Stimulated activated CD8-positive, alpha-beta memory T cell treated with anti-CD3 and anti-CD28 coated beads, Interleukin-15, amount 100 ng/mL, for 4 hours (primary cell): ENCODE results near the gene IFI44L.

Source experiments
- DNase-seq, 2 donors: peaks; one replicate each; pipeline ENCODE4 v3.0.0-alpha.2; 2020; ENCODE audit warnings: low read depth in 2 of 2

Gene IFI44L

DNA sequence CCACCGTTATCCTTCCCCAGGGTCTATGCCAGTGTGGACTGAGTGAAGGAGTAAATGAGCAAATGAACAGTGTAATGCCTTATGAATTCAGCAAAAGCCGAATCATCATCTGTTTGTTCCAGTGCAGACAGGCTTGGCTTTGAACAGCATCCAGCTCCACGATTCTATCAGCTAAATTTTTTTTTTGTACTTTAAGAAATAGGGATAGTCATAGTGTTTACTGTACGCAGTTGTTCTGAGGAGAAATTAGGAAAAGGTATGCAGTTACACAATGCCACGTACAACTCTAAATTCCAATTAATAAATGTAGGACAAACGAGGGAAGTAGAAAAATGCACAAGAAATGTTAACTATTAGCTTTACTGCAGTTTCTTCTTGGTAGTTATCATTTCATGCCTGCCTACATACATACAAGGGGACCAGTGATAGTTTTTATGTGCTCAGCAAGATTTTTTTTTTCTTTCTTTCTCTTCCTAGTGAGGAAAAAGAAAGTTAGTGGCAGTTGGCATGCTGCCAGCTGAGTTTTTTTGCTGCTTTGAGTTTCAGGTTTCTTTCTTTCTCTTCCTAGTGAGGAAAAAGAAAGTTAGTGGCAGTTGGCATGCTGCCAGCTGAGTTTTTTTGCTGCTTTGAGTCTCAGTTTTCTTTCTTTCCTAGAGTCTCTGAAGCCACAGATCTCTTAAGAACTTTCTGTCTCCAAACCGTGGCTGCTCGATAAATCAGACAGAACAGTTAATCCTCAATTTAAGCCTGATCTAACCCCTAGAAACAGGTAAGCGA is at the start of gene IFI44L:
TSS of gene IFI44L (plus strand) at position 646 of the 777 bp plus-strand sequence. CDS start 7,468 bp downstream, outside the sequence.
- DNase-seq = peak; percentile 19 to 66

DNA sequence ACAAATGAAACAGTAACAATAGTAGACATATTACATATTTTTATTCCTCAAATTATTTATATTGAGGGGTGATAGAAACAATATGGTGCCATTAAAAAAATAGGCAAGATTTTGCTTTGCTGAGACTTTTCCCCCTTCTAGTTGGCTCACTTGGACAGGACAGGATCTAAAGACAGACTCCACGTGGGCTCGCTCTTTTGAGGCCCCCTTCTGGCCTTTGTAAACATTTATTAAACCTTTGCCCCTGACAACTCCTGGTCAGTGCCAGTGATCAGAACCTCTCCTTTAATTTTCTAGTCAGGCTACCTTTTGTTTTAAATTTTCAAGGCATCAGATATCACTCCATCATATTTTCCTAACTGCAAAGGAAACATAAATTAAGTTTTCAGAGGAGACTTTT is 49.7 kb upstream of the IFI44L start:
- no peak for DNase-seq

DNA sequence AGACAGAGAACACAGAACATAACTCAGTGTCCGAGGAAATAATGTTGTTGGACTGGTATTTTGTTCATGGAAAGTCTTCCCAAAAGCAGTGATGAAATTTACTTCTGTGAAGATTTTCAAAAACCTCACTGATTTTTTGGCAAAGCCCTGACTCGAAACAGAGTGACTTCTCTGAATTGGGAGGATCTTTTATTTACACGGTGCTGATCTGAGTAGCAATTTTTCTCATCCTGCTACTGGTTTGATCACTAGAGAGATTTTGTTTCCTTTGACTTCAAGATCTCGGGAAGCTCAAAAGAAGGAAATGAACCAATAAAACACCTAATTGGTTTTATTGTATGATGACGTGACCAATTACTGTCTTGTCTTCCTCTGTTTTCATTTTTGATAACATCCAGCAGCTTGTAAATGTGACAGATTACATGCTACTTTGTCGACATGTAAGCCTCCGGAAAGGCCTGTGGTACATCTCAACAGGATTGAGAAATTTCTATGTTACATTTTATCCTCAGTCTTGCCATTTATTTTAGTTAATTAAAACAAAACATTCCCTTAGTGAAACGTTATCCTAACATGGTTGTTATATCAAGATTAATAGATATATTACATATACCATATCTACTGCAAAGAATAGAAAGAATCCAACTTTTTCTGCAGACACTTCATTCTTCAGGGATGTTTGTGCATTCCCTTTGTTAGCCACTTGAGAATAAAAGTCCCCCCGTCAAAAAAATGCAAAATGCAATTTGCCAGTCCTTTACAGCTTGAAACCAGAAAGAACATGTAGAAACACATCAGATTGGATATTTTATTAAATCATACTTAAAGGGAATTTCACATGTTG is 42.8 kb upstream of the IFI44L start:
- no peak for DNase-seq

DNA sequence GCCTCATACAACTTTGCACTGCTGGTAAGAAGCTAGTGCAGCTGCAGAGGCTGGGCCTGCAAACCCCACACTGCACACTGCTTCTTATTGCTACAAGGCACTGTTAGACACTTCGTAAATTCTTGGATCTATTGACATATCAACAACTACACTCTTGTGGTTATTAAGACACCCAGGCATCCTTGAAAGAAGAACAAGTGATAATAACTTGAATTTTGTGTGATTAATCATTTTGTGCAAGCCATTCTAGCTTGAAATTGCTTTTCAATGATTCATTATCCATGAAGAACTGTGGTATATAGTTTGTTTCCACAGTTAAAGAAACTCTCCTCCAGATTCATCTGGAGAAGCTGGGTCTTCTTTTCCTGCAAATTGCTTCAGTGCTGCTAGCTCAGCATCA is 33.7 kb upstream of the IFI44L start:
- no peak for DNase-seq

DNA sequence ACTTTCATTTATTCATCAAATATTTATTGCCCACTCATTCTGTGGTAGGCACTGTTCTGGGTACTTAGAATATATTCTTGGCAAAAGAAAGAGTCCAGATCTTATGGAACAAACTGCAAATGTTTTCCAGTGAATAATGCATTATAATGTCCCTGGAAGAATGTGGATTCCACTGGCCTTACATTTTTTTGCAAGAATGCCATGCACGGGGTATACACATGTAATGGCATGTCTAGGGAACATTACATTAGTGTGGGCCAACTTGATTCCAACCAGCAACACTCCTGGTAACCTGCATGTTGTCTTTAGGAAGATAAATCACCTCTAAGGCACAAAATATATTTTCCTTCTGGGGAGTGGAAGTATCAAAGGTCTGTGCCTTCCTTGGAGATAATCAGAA is 33.0 kb upstream of the IFI44L start:
- no peak for DNase-seq

DNA sequence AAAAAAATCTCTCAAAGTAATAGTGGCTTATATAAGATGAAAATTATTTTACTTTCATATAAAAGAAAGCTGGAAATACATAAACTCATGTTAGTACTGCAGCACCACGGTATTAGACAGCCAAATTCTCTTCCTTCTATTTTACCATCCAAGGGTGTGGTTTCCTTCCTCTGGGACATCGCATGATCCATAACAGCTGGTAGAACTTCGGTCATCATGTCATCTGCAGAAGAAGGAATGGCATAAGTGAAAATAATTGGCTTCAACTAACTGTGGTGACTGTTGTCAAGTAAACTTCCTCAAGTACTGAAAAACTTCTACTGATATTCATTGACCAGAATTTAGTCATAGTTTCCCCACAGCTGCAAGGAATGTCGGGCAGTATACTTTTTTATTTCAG is 28.3 kb upstream of the IFI44L start:
- DNase-seq = no peak

DNA sequence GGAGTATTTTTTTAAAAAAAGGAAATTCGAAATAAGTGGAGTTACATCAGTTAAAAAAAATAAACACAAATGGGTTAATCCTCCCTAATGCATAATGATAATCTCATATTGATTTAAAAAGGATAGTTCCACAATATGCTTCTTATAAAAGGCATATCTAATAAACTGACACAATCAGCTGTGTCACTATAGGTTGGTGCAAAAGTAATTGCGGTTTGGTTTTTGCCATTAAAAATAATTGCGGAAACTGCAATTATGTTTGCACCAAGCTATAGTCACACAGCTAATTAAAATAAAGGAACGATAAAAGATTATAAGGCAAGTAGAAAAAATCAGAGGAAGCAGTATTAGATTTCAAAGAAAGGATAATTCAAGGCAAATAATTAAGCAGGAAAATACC is 21.0 kb upstream of the IFI44L start:
- no peak for DNase-seq

DNA sequence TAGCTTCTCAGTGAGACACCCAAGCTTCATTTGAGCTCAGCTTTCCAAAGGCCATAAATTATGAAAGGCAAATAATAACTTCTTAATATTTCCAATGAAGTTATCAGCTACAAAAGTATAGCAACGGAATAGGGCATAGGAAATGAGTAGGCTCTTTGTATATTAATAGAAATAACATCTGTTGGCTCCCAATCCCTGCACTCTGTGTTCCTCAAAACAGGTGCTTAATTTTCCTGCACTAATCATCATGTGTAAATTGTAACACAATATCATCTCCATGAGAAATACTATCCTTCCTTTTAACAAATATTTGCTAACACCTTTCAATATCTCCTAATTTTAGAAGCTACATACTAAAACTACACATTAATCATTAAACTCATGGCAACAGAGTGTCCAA is 19.2 kb upstream of the IFI44L start:
- DNase-seq = no peak

DNA sequence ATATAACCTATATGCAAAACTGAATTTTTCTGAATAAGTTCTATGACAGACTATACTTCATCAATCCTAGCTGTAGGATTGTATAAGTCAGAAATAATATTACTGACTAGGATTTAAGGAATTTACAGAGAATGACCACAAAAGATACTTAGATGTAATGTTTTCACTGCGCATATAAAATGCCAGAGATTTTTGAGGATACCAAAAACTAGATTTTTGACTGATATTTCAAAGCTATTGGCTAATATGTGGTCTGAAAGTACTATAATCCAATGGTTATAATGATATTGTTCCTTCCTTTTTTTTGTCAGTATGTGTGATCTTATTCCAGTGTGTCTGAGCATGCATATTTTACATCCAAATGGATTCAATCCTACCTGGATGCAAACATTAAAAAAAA is 17.0 kb upstream of the IFI44L start:
- no peak for DNase-seq

DNA sequence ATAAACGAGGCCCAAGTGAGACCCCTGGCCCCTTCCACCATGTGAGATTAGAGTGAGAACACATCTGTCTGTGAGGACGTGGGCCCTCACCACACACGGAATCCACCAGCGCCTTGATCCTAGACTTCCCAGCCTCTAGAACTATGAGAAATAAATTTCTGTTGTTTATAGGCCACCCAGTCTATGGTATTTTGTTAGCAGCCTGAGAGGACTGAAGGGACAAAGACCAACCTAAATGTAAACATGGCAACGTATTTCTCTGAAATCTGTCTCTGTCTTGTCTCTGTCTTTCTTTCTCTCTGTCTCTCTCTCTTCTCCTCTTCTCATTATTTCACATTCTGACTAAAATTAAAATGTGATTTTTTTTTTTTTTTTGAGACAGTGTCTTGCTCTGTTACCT is 15.6 kb upstream of the IFI44L start:
- no peak for DNase-seq

DNA sequence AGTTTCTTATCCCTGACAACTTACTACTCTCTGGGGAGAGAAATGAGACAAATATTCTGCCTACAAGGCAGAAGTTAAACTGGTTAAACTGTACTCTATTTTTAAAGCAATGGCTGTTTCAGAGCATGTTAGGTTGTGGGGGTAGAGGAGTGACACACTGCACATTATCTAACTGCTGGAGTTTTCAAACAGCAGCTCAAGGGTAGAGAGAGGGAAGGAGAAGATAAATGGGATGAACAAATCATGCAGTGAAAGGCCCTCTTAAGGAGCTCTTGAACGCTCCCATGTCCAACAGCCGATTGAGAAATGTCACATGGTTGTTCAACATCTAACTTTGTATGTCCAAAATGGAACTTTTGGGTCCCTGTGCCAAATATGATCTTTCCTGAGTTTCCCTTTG is 14.0 kb upstream of the IFI44L start:
- no peak for DNase-seq

DNA sequence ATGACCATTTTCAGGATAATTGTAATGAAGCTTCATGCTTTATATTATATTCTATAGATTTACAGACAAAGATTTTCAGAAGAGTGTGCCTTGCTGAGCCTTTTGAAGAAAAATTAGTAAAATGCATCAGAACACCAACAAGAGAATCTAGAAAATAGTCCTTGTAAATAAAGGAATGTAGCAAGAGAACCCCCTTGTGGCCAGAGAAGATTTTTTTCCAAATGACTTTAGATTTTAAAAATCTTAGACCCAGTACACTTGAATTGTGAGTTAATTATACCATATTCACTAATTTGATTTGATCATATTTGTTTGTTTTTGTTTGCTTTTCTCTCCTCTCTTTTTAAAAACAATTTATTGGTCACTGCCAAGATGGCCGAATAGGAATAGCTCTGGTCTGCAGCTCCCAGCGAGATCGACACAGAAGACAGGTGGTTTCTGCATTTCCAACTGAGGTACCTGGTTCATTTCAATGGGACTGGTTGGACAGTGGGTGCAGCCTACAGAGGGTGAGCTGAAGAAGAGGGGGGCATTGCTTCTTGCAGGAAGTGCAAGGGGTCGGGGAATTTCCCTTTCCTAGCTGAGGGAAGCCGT is 12.8 kb upstream of the IFI44L start:
- no peak for DNase-seq

DNA sequence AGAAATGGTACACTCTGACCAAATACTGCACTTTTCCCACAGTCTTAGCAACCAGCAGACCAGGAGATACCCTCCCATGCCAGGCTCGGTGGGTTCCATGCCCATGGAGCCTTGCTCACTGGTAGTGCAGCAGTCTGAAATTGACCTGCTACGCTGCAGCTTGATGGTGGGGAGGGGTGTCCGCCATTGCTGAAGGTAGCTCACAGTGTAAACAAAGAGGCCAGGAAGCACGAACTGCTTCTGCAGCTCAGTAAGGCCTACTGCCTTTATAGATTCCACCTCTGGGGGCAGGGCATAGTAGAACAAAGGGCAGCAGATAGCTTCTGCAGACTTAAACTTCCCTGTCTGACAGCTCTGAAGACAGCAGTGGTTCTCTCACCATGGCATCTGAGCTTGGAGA is 12.3 kb upstream of the IFI44L start:
- no peak for DNase-seq

DNA sequence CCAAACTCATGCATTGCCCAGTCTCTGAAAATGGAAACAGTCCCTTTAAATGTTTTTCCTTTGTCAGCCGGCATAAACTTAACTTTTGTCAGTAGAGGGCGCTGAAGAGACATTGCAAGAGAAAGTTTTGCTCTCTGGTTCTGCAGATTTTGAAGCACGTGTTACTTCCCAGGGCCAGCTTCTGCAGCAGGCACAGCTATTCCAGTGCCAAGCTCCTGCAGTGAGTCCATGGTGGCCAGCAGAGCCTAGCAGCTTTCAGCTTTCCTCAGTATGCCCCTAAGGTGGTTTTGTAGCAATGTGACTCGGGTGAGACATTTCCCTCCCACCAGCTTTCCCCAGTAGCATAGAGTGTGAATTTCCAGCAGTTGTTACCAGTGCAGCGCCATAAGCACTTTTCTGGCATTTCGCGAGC is 2.6 kb upstream of the IFI44L start:
- peak in 1 of 2 donors; percentile 4 for DNase-seq

DNA sequence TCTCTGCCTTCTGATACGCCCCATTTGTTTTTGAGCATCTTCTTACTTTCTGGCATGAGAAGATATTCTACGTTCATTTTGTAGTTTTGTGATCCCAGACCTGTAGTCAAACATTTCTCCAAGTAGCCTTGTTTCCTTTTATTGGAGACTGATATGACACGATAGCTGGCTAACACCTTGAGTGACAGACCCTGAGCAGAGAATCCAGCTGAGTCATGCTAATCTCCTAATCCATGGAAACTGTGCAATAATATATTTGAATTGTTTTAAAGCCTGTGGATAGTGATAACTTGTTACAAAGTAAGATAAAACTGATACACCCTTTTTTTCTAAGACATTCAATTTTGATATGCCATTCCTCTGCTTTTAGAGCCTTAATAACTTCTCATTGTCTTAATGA is 1.2 kb upstream of the IFI44L start:
- no peak for DNase-seq

DNA sequence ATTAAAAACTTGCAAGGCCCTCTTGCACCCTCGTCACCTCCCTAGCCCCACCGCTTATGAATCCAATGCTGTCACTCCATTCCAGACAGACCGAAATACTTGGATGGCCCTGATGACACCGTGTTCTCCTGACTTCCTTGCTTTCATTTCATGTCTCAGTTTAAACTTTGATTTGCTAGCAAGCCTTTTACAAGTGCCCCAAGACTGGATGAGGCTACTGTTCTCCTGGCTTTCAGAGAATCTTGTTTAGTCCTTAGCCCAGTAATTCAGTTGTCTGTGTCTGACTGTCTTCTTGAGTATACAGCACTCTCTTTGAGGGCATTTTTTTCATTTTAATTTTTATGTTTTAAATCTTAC is 824 bp upstream of the IFI44L start:
- no peak for DNase-seq

DNA sequence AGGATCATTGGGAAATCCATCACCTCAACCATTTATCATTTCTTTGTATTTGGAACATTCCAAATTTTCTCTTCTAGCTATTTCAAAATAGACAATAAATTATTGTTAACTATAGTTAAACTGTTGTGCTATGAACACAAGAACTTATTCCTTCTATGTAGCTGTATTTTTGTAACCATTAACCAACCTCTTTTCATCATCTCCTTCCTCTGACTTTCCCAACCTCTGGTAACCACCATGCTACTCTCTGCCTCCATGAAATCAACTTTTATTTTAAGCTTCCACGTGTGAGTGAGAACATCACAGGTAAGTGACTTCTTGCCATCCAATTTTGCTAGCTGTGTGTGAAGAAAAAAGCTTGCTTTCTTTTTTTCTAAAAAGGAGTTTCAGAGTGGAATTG is 418 bp downstream of the IFI44L start:
- no peak for DNase-seq

DNA sequence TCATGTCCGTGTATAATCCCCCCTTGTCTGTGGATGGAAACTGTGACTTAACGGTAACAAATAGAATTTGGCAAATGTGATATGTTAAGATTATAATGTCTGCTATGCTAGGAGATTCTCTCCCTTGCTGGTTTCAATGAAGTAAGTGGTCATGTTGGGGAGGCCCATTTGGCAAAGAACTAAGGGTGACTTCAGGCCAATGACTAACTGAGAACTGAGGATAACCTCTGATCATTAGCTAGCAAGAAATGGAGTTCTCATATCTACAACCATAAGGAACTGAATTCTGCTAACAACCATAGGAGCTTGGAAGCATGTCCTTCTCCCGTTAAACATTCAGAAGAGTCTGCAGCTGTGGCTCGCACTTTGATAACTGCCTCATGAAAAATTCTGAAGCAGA is 2.3 kb downstream of the IFI44L start:
- no peak for DNase-seq

DNA sequence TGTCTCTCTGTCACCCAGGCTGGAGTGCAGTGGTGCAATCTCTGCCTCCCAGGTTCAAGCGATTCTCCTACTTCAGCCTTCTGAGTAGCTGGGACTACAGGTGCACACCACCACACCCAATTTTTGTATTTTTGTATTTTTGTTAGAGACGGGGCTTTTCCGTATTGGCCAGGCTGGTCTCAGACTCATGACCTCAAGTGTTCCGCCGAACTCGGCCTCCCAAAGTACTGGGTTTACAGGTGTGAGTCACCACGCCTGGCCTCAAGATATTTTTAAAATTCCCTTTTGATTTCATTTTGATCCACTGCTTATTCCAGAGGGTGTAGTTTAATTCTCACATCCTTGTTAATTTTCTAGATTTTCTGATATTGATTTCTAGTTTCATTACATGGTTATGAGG is 3.8 kb downstream of the IFI44L start:
- DNase-seq = no peak

DNA sequence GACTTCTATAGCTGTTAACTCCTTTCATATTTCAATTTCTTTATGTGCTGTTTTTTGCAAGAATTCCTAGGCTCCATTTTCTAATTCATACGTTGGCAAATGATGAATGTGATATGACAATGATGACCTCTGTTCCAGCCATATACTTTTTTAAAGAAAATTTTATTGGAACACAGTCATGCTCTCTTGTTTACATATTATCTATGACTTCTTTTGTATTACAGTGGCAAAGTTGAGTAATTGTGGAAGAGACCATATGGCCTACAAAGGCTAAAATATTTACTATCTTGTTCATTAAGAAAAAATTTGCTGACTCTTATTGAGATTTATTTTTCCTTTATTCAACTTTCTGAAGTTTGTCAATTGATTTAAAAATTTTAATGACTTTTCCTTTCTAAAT is 7.1 kb downstream of the IFI44L start:
- no peak for DNase-seq

DNA sequence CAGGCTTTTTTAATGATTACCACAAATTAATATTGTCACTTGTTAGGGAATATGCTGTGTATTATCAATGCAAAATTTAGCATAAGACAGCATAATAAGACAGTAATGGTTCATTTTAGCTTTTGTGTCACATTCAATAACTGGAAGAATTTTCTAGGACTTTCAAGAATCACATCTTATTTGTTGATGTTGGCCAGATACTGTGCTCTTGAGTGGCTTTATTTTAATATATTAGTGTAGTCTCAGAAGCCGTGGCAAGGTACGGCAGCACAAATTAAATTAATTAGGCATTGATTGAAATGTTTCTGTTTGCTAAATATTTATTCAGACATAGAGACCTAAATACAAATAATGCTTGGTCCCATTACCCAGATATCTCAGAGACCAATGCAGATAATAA is 10.4 kb downstream of the IFI44L start:
- DNase-seq = no peak

DNA sequence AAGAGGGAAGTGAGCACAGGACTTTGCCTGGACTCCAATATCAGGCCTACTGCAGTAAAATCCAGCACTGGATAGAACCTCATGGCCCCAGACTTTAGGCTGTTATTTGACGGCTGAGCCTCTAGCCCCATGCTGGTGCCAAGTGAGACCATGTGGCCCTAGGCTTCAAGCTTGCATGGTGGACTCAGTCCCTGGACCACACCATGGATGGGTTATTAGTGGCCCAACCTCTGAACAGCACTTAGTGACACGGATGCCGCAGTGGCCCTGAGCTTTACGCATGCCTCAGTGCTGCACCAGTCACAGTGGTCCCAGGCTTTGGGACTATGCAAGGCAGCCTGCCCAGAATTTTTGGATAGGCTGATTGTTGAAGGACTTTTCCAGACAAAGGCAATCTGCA is 13.0 kb downstream of the IFI44L start:
- no peak for DNase-seq

DNA sequence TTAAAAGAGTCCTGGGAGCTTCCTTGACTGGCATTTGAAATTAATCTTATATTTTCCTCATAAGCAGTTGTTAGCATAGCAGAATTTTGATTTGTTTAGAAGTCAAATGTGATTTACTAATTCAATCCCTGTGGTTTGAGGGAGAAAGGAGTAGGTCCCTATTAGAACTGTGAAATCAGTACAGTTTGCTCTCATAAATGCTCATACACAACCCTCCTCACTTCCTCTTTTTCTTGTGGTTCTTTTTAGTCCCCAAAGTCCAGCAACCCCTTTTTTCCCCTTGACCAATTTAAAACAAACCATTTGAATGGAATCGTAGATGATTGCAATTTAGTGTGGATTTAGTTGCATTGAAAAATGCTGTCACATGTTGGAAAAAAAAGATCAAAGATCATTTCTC is 20.2 kb downstream of the IFI44L start:
- DNase-seq = no peak
